Erythroblast (primary cell): ENCODE results near the gene BUB1B.
"Not testable (repeated sequence)": the region's sequence is repeated elsewhere in the genome, so short reads cannot be mapped to it uniquely, and the experiment has no call there.

Experiments used
- DNase-seq, 2 experiments: peaks; one replicate each; lab custom pipeline; 2025; lab: John Stamatoyannopoulos, UW
- GATA1 ChIP-seq: IDR thresholded peaks from 2 replicates; pipeline ENCODE4 v1.6.1; 2011; ENCODE audit warnings: low read depth, mild to moderate bottlenecking, control low read depth, low read length, moderate library complexity
- POLR2A ChIP-seq: IDR thresholded peaks from 2 replicates; pipeline ENCODE4 v1.6.1; 2011; ENCODE audit warnings: mild to moderate bottlenecking, low read length

Gene BUB1B

DNA sequence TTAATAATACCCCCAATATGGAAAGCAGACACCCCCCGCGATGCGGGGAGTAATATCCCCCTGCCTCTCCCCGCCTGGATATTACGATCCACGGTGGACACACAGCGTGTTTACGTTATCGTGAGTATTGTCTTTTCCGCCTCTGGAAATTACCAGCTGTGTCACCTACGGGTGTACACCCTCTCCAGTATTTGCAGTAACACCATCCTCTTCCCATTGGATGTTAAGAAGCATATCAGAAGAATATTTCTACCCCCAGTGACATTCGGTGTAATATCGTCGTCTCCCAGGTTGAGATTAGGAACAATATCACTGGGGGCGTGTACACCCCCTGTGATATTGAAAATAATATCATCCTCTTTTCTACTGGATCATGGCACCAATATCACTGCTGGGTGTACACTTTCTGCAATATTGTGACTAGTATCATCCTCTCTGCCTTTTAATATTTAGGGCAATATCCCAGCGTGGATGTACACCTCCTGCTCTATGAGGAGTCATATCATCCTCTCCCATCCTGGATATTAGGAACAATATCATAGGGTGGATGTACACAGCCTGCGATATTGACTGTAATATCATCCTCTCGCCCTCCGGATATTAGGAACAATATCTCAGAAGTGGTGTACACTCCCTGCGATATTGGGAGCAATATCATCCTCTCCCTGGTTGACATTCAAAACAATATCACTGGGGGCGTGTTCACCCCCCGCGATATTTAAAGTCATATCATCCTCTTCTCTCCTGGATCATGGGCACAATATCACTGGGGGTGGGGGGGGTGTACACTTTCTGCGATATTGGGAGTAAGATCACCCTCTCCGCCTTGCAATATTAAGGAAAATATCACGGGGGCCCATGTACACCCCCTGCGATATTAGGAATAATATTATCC lies 31.9 kb upstream of the BUB1B start:
- no peak for TF ChIP-seq GATA1
- TF ChIP-seq POLR2A = no peak

DNA sequence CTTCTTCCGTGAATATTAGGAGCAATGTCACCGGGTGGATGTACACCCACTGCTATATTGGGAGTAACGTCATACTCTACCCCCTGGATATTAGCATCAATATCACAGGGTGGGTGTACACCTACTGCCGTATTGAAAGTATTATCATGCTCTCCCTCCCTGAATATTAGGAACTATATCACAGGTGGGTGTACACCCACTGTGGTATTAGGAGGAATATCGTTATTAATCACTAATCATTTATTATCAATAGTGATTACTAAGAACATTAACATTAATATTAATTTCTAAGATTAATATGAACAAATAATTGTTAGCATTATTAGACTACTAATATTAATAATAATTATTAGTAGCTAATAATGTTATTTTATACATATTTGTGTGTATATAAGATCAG lies 30.8 kb upstream of the BUB1B start:
- TF ChIP-seq POLR2A = no peak
- DNase-seq = no peak

More for the DNA sequence above, 31.9 kb upstream of the BUB1B start:
- no peak for DNase-seq

DNA sequence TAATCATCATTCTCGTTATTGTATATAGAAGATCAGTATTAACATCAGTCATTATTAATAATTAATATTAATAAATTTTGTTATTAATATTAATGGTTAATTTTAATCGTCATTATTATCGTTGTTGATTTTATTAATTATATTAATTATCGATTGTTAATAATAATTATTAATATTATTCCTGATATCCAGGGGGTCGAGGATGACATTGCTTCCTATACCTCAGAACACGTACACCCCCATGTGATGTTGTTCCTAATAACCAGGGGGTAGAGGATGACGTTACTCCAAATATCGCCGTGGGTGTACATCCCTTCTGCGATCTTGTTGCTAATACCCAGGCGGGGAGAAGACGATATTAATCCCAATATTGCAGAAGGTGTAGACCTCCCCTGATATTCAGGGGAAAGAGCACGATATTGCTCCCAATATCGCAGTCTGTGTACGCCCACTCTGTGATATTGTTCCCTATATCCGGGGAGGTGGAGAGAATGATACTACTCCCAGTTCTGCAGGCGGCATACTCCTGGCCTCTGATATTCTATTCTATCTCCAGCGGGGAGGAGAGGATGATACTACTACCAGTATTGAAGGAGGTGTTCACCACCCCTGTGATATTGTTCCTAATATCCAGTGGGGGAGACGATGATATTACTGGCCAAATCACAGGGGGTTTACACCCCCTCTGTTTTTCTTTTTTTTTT lies 29.9 kb upstream of the BUB1B start:
- TF ChIP-seq POLR2A = no peak
- TF ChIP-seq GATA1 = no peak
- DNase-seq = no peak

DNA sequence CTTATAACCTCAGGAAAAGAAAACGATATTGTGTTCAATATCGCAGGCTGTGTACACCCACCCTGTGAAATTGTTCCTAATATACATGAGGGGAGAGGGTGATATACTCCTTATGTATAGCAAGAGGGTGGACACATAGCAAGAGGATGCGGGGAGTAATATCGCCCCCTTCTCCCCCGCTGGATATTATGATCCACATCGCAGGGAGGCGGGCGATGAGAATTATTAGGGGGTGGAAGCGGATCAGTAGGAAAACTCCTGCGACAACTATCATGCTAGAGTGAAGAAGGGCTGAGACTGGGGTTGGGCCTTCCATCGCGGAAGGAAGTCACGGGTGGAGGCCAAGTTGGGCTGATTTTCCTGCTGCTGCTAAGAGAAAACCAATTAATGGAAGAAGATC lies 27.3 kb upstream of the BUB1B start:
- TF ChIP-seq GATA1 (no peak), POLR2A (no peak)
- DNase-seq = no peak

DNA sequence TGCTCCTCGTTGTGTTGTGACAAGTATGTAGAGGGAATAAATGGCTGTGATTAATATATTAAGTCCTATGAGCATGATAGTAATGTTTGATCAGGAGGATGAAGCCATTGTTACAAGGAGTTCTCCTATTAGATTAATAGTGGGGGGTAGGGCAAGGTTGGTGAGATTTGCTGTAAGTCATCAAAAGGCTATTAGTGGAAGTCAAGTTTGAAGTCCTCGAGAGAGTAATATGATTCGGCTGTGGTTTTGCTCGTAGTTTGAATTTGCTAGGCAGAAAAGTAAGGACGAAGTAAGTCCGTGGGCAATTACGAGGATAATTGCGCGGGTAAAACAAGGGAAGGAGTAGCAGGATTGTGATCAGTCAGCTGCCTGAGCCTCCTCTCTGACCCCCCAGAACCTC lies 26.0 kb upstream of the BUB1B start:
- no peak for TF ChIP-seq POLR2A
- no peak for TF ChIP-seq GATA1
- no peak for DNase-seq

DNA sequence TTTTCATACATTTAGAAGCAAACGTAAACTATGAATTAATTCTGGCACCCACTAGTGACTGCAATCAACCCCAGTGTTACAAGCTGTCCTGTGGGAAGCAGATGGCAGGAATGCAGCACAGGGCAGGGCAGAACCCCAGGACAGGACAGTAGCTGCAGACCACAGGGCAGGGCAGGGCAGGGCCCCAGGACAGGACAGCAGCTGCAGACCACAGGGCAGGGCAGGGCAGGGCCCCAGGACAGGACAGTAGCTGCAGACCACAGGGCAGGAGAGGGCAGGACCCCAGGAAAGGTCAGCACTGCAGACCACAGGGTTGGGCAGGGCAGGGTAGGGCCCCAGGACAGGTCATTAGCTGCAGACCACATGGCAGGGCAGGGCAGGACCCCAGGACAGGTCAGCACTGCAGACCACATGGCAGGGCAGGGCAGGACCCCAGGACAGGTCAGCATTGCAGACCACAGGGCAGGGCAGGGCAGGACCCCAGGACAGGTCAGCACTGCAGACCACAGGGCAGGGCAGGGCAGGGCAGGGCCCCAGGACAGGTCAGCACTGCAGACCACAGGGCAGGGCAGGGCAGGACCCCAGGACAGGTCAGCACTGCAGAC lies 24.9 kb upstream of the BUB1B start:
- not testable (repeated sequence) for DNase-seq

DNA sequence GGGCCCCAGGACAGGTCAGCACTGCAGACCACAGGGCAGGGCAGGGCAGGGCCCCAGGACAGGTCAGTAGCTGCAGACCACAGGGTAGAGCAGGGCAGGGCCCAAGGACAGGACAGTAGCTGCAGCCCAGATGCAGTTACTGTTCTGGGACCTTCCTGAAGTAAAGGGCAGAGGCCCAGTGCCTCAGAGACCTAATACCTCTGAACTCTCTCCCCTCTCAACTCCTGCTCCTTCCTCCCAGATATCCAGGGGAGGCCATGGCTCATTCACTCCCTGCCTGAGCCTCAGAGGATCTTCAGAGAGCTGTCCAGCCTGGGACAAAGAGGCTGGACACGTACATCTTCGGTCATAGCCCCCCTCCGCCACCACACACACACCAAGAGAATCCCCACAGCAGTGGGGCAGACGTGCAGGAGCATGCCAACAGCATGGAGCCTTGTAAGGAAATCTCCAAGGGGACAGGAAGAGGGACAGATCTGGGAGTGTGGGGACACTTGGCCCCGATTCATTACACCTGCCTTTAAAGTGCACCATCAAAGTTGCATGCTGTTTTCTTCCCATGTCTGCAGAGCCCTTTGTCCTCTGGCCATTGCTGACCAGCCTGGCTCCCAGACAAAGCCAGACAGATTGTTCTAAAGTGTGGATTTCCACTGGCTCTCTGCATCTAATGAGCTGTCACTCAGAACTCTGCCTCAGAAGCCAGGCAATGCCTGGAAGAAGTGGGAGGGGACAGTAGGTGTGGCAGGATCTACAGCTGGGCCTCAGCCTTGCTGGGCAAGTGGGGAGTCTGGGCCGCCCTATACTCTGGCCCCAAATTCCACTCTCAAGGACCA lies 24.2 kb upstream of the BUB1B start:
- TF ChIP-seq GATA1 = no peak
- TF ChIP-seq POLR2A = no peak
- DNase-seq = no peak

DNA sequence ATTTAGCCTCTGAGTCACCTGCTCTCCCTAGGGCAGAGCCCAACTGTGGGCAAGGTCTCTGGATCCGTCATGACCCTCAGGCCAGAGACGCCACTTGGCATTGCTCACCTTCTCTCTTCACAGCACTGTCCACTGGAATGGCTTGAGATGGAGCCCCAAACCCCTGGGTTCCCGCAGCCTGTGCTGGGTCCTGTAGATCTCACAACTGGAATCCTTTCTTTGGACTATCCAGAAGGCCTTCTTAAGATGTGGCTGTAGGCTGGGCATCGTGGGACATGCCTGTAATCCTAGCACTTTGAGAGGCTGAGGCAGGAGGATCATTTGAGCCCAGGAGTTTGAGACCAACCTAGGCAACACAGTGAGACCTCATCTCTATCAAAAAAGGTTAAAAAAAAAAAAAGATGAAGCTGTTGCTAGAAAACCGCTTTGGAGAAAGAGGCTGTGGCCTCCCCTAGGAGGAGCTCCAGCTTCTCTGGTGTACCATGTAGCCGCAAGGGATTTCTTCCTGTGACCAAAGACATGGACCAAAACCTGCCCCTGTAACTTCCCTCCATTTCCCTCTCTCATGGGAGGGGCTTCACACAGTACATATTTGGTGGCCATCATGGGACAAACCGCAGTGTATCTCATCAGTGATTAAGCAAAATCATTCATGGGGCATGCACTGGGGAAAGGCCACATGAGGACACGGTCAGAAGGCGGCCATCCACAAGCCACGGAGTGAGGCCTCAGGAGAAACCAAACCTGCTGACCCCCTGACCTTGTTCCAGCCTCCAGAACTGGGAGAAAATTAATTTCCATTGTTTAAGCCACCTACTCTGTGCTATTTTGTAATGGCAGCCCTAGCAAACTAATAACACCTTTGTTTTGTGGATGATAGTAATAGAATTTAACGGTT lies 23.3 kb upstream of the BUB1B start:
- no peak for TF ChIP-seq GATA1
- TF ChIP-seq POLR2A = no peak
- no peak for DNase-seq

DNA sequence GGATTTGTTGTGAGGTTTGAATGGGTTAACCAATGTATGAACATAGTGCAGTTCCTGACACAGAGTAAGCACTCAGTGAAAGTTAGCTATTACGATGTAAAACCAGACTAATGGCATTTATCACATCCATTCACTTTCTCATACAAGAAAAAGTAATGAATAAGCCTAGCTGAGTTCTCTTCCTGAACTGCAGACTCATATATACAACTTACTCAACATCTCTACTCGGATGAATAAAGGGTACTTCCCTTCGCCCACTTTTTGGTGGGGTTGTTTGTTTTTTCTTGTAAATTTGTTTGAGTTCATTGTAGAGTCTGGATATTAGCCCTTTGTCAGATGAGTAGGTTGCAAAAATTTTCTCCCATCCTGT lies 22.7 kb upstream of the BUB1B start:
- DNase-seq = not testable (repeated sequence)

DNA sequence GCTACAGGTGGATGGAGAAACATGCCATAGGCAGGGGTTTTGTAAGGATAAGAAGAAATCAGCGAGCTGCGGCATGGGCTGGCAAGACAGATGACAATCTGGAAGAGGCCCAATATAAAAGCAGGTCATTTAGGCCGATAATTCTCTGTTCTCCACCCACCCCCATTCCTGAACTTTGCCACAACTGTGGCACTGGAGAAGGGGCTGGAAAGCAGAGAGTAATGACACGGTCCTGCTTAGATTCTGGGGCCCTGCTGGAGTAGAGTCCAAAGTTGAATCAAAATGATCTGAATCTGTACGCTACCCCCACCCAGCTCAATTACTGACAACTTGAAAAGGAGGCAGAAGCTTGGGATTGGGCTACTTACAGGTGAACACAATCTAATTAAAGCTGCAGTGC lies 18.4 kb upstream of the BUB1B start:
- no peak for TF ChIP-seq POLR2A
- no peak for TF ChIP-seq GATA1
- no peak for DNase-seq

DNA sequence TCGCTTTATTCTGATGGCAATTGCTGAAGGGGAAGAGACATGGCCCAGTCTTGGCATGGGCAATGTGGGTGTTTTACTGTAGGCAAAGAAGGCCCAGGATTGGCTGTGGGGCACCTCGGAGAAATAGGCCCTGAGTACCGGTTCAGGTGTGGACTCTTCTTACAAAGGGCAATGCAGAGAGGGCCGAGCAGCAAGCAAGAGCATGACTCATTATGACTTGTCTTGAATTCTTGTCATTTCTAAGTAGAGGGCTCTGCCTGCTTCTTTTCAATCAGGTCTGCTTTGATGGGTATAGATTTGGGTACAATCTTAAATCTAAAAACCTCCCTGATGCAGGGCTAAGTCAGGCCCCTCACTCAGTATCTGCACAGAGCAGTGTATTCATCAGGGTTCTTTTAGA lies 14.8 kb upstream of the BUB1B start:
- no peak for TF ChIP-seq GATA1
- TF ChIP-seq POLR2A = no peak
- no peak for DNase-seq

DNA sequence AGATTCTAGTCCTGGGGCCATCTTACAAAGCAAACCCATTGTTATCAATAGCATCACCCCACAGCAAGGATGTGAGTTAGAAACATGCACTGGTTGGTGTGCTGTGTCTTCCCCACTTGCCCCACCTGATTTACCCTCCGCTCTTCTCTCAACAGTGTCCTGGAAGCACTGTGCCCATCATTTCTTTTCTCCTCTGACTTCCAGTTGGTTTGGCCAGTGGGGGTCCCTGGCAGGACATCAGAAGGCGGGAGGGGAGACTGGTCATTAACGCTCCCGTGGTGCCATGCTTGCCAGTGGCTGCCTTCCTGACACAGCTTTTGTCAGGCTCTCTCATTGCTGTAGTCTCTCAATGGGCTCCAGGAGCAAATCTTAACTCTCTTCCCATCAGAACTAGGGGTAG lies 11.5 kb upstream of the BUB1B start:
- no peak for DNase-seq
- TF ChIP-seq GATA1 = no peak
- TF ChIP-seq POLR2A = no peak
